GM23338 (cell line): Measurements from ENCODE around the gene IL20RB. TPM values are rescaled to one million over a fixed set of nuclear protein-coding genes. Genes with fewer than 3 reads are reported as not detected.

Experiments used
- CREB1 ChIP-seq: fragments of 250-450 bp; sonication (Bioruptor Pico); IDR thresholded peaks from 2 replicates; pipeline ENCODE4 v1.5.0; 2020; ENCODE audit warnings: low read depth, mild to moderate bottlenecking, moderate library complexity
- EZH2 ChIP-seq: fragments of 200-600 bp; sonication (generic); IDR thresholded peaks from one replicate; pipeline ENCODE4 v1.8.0; 2017; ENCODE audit warnings: antibody characterized with exemption, mild to moderate bottlenecking, low read depth; ENCODE audit not compliant: unreplicated experiment
- EZH2phosphoT487 ChIP-seq: fragments of 200-600 bp; sonication (generic); IDR thresholded peaks from one replicate; pipeline ENCODE4 v1.8.1; 2018; ENCODE audit warnings: antibody characterized with exemption; ENCODE audit not compliant: unreplicated experiment
- NANOG ChIP-seq: IDR thresholded peaks from 2 replicates; pipeline ENCODE4 v1.6.1; 2016; ENCODE audit warnings: antibody characterized with exemption, borderline replicate concordance
- POLR2AphosphoS5 ChIP-seq: IDR thresholded peaks from 2 replicates; pipeline ENCODE4 v1.6.1; 2016; ENCODE audit warnings: antibody characterized with exemption, low read depth
- STAT1 ChIP-seq: IDR thresholded peaks from one replicate; pipeline ENCODE4 v1.6.1; 2016; ENCODE audit warnings: antibody characterized with exemption; ENCODE audit not compliant: unreplicated experiment
- polyA plus RNA-seq: library from polyadenylated mRNA; unstranded; fragments of >200 nt; fragmentation: Nextera tagmentation; extraction: Ambion mirVana; gene quantifications from 2 replicates; pipeline ENCODE4 v1.2.1, GENCODE V29; 2016
- total RNA-seq: library from RNA; depleted of rRNA; stranded (reverse); fragments of >200 nt; shearing (Covaris generic); gene quantifications from 2 replicates; pipeline ENCODE4 v1.2.3, GENCODE V29; 2014
- TF ChIP-seq, protein P1 (sequence below): fragments of 250-450 bp; sonication (Bioruptor Pico); IDR thresholded peaks from 2 replicates; pipeline ENCODE4 v1.5.0; 2020; ENCODE audit warnings: mild to moderate bottlenecking, moderate library complexity
- TF ChIP-seq, protein P2 (sequence below), 2 experiments: fragments of 200-600 bp in 1 of 2; sonication (generic) in 1 of 2; conservative IDR thresholded peaks; 2 replicates each; pipeline versions ENCODE4 v1.5.1 to v1.6.1; 2016 to 2017; ENCODE audit warnings: antibody characterized with exemption in 2 of 2, low read depth in 2 of 2, mild to moderate bottlenecking in 2 of 2, moderate library complexity in 1 of 2
- TF ChIP-seq, protein P3 (sequence below): IDR thresholded peaks from 2 replicates; pipeline ENCODE4 v1.6.1; 2016; ENCODE audit warnings: antibody characterized with exemption

Gene IL20RB
- total and polyA plus RNA-seq, 2 experiments from 2014 or later: 1.7 to 4.6 TPM

DNA sequence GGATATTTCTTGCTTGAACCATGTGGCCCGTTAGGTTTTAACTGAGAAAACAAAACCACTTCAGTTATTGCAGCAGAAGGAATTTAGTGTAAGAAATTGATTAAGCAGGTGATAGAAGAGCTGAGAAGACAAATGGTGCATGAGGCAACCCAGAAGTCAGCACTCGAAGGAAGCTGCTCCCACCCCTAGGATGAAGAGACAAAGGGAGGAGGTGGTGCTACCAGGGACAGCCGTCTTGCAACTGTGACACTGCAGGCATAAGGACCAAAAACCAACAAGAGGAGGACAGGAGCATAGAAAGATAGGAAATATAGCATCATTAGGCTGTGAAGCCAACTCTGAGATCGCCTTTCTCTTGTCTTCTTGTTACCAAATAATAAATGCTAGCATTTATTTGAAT, 89.0 kb downstream of the IL20RB start (continued):
- TF ChIP-seq, protein P1, sequence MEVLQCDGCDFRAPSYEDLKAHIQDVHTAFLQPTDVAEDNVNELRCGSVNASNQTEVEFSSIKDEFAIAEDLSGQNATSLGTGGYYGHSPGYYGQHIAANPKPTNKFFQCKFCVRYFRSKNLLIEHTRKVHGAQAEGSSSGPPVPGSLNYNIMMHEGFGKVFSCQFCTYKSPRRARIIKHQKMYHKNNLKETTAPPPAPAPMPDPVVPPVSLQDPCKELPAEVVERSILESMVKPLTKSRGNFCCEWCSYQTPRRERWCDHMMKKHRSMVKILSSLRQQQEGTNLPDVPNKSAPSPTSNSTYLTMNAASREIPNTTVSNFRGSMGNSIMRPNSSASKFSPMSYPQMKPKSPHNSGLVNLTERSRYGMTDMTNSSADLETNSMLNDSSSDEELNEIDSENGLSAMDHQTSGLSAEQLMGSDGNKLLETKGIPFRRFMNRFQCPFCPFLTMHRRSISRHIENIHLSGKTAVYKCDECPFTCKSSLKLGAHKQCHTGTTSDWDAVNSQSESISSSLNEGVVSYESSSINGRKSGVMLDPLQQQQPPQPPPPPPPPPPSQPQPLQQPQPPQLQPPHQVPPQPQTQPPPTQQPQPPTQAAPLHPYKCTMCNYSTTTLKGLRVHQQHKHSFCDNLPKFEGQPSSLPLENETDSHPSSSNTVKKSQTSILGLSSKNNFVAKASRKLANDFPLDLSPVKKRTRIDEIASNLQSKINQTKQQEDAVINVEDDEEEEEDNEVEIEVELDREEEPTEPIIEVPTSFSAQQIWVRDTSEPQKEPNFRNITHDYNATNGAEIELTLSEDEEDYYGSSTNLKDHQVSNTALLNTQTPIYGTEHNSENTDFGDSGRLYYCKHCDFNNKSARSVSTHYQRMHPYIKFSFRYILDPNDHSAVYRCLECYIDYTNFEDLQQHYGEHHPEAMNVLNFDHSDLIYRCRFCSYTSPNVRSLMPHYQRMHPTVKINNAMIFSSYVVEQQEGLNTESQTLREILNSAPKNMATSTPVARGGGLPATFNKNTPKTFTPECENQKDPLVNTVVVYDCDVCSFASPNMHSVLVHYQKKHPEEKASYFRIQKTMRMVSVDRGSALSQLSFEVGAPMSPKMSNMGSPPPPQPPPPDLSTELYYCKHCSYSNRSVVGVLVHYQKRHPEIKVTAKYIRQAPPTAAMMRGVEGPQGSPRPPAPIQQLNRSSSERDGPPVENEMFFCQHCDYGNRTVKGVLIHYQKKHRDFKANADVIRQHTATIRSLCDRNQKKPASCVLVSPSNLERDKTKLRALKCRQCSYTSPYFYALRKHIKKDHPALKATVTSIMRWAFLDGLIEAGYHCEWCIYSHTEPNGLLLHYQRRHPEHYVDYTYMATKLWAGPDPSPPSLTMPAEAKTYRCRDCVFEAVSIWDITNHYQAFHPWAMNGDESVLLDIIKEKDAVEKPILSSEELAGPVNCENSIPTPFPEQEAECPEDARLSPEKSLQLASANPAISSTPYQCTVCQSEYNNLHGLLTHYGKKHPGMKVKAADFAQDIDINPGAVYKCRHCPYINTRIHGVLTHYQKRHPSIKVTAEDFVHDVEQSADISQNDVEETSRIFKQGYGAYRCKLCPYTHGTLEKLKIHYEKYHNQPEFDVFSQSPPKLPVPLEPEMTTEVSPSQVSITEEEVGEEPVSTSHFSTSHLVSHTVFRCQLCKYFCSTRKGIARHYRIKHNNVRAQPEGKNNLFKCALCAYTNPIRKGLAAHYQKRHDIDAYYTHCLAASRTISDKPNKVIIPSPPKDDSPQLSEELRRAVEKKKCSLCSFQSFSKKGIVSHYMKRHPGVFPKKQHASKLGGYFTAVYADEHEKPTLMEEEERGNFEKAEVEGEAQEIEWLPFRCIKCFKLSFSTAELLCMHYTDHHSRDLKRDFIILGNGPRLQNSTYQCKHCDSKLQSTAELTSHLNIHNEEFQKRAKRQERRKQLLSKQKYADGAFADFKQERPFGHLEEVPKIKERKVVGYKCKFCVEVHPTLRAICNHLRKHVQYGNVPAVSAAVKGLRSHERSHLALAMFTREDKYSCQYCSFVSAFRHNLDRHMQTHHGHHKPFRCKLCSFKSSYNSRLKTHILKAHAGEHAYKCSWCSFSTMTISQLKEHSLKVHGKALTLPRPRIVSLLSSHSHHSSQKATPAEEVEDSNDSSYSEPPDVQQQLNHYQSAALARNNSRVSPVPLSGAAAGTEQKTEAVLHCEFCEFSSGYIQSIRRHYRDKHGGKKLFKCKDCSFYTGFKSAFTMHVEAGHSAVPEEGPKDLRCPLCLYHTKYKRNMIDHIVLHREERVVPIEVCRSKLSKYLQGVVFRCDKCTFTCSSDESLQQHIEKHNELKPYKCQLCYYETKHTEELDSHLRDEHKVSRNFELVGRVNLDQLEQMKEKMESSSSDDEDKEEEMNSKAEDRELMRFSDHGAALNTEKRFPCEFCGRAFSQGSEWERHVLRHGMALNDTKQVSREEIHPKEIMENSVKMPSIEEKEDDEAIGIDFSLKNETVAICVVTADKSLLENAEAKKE: no peak
- TF ChIP-seq, protein P2, sequence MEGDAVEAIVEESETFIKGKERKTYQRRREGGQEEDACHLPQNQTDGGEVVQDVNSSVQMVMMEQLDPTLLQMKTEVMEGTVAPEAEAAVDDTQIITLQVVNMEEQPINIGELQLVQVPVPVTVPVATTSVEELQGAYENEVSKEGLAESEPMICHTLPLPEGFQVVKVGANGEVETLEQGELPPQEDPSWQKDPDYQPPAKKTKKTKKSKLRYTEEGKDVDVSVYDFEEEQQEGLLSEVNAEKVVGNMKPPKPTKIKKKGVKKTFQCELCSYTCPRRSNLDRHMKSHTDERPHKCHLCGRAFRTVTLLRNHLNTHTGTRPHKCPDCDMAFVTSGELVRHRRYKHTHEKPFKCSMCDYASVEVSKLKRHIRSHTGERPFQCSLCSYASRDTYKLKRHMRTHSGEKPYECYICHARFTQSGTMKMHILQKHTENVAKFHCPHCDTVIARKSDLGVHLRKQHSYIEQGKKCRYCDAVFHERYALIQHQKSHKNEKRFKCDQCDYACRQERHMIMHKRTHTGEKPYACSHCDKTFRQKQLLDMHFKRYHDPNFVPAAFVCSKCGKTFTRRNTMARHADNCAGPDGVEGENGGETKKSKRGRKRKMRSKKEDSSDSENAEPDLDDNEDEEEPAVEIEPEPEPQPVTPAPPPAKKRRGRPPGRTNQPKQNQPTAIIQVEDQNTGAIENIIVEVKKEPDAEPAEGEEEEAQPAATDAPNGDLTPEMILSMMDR (conservative IDR thresholded peaks at IDR 0.05; ENCODE audit: low read depth in 2 of 2): no peak
- TF ChIP-seq CREB1: no peak
- TF ChIP-seq, protein P3, sequence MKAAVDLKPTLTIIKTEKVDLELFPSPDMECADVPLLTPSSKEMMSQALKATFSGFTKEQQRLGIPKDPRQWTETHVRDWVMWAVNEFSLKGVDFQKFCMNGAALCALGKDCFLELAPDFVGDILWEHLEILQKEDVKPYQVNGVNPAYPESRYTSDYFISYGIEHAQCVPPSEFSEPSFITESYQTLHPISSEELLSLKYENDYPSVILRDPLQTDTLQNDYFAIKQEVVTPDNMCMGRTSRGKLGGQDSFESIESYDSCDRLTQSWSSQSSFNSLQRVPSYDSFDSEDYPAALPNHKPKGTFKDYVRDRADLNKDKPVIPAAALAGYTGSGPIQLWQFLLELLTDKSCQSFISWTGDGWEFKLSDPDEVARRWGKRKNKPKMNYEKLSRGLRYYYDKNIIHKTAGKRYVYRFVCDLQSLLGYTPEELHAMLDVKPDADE: no peak
- no peak for TF ChIP-seq EZH2phosphoT487
- TF ChIP-seq POLR2AphosphoS5: no peak
- no peak for TF ChIP-seq STAT1
- no peak for TF ChIP-seq EZH2
- TF ChIP-seq NANOG: no peak
